ENCODE results near the gene CCDC91.

CCDC91 gene

GRCh38 chr12:28351414-28351813, 161.2 kb downstream of the CCDC91 start:
- DNase-seq, result no peak
- TF ChIP-seq CTCF (IDR thresholded peaks at IDR 0.05; ENCODE audit: low read depth, low read length), result no peak
- H3K36me3 ChIP-seq, result no peaks in the 10 kb centered on the region
- no peak overlapping the region for H3K4me3 ChIP-seq (ENCODE audit: low read depth, low read length)
- H3K4me1 ChIP-seq, result no peaks in the 10 kb centered on the region
- H3K9me3 ChIP-seq, result no peaks in the 10 kb centered on the region
- H3K27me3 ChIP-seq, result no peaks in the 10 kb centered on the region

- H3K9me3 ChIP-seq, result no peaks in the 10 kb centered on the region
- no peaks in the 10 kb centered on the region for H3K4me1 ChIP-seq
- H3K4me3 ChIP-seq (ENCODE audit: low read depth, low read length), result no peak overlapping the region
- H3K27me3 ChIP-seq, result no peaks in the 10 kb centered on the region
- DNase-seq, result no peak
- H3K36me3 ChIP-seq, result no peaks in the 10 kb centered on the region
- no peak for TF ChIP-seq CTCF (IDR thresholded peaks at IDR 0.05; ENCODE audit: low read depth, low read length)
Measured at GRCh38 chr12:28355161-28355560, 164.9 kb downstream of the CCDC91 start.

- DNase-seq, result no peak
- TF ChIP-seq CTCF (IDR thresholded peaks at IDR 0.05; ENCODE audit: low read depth, low read length), result no peak
- no peaks in the 10 kb centered on the region for H3K9me3 ChIP-seq
- H3K27me3 ChIP-seq, result no peaks in the 10 kb centered on the region
- no peak overlapping the region for H3K4me3 ChIP-seq (ENCODE audit: low read depth, low read length)
- no peaks in the 10 kb centered on the region for H3K36me3 ChIP-seq
- H3K4me1 ChIP-seq, result no peaks in the 10 kb centered on the region
Measured at GRCh38 chr12:28360253-28360652, 170.0 kb downstream of the CCDC91 start.

- no peaks in the 10 kb centered on the region for H3K27me3 ChIP-seq
Measured at GRCh38 chr12:28367326-28367725, 177.1 kb downstream of the CCDC91 start.

GRCh38 chr12:28367993-28368392, 177.7 kb downstream of the CCDC91 start:
- H3K36me3 ChIP-seq, result no peaks in the 10 kb centered on the region
- no peak for TF ChIP-seq CTCF (IDR thresholded peaks at IDR 0.05; ENCODE audit: low read depth, low read length)
- no peak overlapping the region for H3K4me3 ChIP-seq (ENCODE audit: low read depth, low read length)
- H3K9me3 ChIP-seq, result no peaks in the 10 kb centered on the region; the same call in 1 of the 2 replicates
- H3K27me3 ChIP-seq, result no peaks in the 10 kb centered on the region
- DNase-seq, result no peak
- H3K4me1 ChIP-seq, result no peaks in the 10 kb centered on the region

More at GRCh38 chr12:28367326-28367725, 177.1 kb downstream of the CCDC91 start:
- Histone ChIP-seq H3K4me1 (no peaks in the 10 kb centered on the region), H3K9me3 (no peaks in the 10 kb centered on the region; the same call in 1 of the 2 replicates), H3K4me3 (ENCODE audit: low read depth, low read length) (no peak overlapping the region), H3K36me3 (no peaks in the 10 kb centered on the region)
- no peak for TF ChIP-seq CTCF (IDR thresholded peaks at IDR 0.05; ENCODE audit: low read depth, low read length)
- DNase-seq, result no peak

GRCh38 chr12:28369483-28369882, 179.2 kb downstream of the CCDC91 start:
- Histone ChIP-seq H3K4me3 (ENCODE audit: low read depth, low read length) (no peak overlapping the region), H3K9me3 (no peaks in the 10 kb centered on the region; the same call in 1 of the 2 replicates), H3K4me1 (no peaks in the 10 kb centered on the region), H3K36me3 (no peaks in the 10 kb centered on the region), H3K27me3 (no peaks in the 10 kb centered on the region)
- DNase-seq, result no peak
- no peak for TF ChIP-seq CTCF (IDR thresholded peaks at IDR 0.05; ENCODE audit: low read depth, low read length)
